ENCODE results near the gene CFAP251. TPM values are rescaled to one million over a fixed set of nuclear protein-coding genes. Genes with fewer than 3 reads are reported as not detected.

The CFAP251 gene
- total RNA-seq, 1 experiment from 2014 or later = 2.6 TPM

GRCh38 chr12:121926874-121927706 is 8.7 kb downstream of the CFAP251 start:
- DNase-seq (ENCODE audit: low read depth, low spot score) (no peak), ATAC-seq (peak; percentile 21)
- Histone ChIP-seq H3K4me1 (ENCODE audit: control insufficient read depth in 1 of 2, insufficient read depth in 2 of 2, low read length in 2 of 2) (peaks cover 20 to 49% of the 10 kb centered on the region in 2 experiments), H3K9me2 (ENCODE audit: insufficient read depth) (no peaks in the 10 kb centered on the region), H3K4me3 (replicated peaks in 1 of 2; ENCODE audit: low read depth in 1 of 2, low read length in 2 of 2) (no peak overlapping the region), H2AFZ (ENCODE audit: low read depth, low read length, poor library complexity, severe bottlenecking) (no peak overlapping the region), H4K20me1 (ENCODE audit: insufficient read depth) (no peaks in the 10 kb centered on the region), H3K9ac (ENCODE audit: low read length) (no peak overlapping the region), H3K4me2 (ENCODE audit: low read length) (peak overlapping the region; percentile 51), H3K79me2 (ENCODE audit: insufficient read depth, low read length) (no peaks in the 10 kb centered on the region), H3K27me3 (ENCODE audit: insufficient read depth, low read length) (no peaks in the 10 kb centered on the region), H3K36me3 (ENCODE audit: control insufficient read depth in 1 of 2, insufficient read depth in 2 of 2, low read length in 2 of 2) (no peaks in the 10 kb centered on the region), H3K27ac (ENCODE audit: low read depth, low read length) (no peak overlapping the region), H3K9me3 (ENCODE audit: control insufficient read depth in 1 of 2, insufficient read depth in 1 of 2, low read depth in 1 of 2, low read length in 2 of 2) (no peaks in the 10 kb centered on the region)
- ChIA-PET CTCF (interaction anchor here (1.2 kb wide), 1 partner anchor 9 kb away, joined by 3 read pairs; the partner anchor contains the start of gene CFAP251), POLR2A (no interaction called here), RAD21 (ENCODE audit: low non-redundant PET in 1 of 2, low total read pairs in 2 of 2, uncharacterized antibody in 2 of 2, unreplicated experiment in 2 of 2) (no interaction called here)
- TF ChIP-seq ATF3 (IDR thresholded peaks at IDR 0.05) (no peak), CTCF (IDR thresholded peaks at IDR 0.05 in 2 of 3, conservative IDR thresholded peaks at IDR 0.05 in 1 of 3; ENCODE audit: borderline replicate concordance in 1 of 3, insufficient read depth in 1 of 3, low read depth in 2 of 3, low read length in 2 of 3) (no peak), ELF1 (IDR thresholded peaks at IDR 0.05; ENCODE audit: borderline replicate concordance, low read depth) (no peak), TCF7L2 (IDR thresholded peaks at IDR 0.05; ENCODE audit: borderline replicate concordance, extremely low read depth, insufficient read depth, insufficient read length) (no peak), POLR2A (IDR thresholded peaks at IDR 0.05; ENCODE audit: borderline replicate concordance, extremely low read depth, insufficient read depth, insufficient read length) (no peak), ZFX (IDR thresholded peaks at IDR 0.05) (no peak), JUND (IDR thresholded peaks at IDR 0.05) (no peak), MAX (IDR thresholded peaks at IDR 0.05) (no peak), CBX3 (IDR thresholded peaks at IDR 0.05; ENCODE audit: low read depth) (no peak), SRF (IDR thresholded peaks at IDR 0.05; ENCODE audit: low read depth) (no peak)
- no TSS peak for BruUV-seq (replicated peaks)
- intact Hi-C loops (cut with micrococcal nuclease) = no loop called here

All from HCT116 (cell line).